C4-2B (cell line): ENCODE data around the gene NCOA3.

Source experiments
- ZFX ChIP-seq: fragments of 450-650 bp; IDR thresholded peaks from 2 replicates; pipeline ENCODE4 v1.6.1; 2017
- TF ChIP-seq, protein P1 (sequence below): fragments of 450-650 bp; conservative IDR thresholded peaks from 2 replicates; pipeline ENCODE4 v1.5.1; 2017; ENCODE audit warnings: mild to moderate bottlenecking

DNA sequence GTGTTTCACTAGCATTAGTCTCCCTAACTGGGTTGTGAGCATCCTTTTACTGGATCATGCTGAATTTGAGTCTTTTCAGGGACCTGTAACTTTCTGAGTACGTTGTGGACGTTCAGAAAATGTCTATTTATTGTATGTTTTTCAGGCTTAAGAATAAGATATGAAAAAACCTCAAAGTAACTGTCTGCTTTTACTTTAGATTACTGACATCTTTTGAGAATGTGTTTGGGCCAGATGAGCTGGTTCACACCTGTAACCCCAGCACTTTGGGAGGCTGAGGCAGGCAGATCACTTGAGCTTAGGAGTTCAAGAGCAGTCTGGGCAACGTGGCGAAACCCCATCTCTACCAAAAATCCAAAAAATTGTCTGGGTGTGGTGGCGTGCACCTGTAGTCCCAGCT lies 32.7 kb downstream of the NCOA3 start:
- TF ChIP-seq, protein P1, sequence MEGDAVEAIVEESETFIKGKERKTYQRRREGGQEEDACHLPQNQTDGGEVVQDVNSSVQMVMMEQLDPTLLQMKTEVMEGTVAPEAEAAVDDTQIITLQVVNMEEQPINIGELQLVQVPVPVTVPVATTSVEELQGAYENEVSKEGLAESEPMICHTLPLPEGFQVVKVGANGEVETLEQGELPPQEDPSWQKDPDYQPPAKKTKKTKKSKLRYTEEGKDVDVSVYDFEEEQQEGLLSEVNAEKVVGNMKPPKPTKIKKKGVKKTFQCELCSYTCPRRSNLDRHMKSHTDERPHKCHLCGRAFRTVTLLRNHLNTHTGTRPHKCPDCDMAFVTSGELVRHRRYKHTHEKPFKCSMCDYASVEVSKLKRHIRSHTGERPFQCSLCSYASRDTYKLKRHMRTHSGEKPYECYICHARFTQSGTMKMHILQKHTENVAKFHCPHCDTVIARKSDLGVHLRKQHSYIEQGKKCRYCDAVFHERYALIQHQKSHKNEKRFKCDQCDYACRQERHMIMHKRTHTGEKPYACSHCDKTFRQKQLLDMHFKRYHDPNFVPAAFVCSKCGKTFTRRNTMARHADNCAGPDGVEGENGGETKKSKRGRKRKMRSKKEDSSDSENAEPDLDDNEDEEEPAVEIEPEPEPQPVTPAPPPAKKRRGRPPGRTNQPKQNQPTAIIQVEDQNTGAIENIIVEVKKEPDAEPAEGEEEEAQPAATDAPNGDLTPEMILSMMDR: no peak
- TF ChIP-seq ZFX: no peak
